Endothelial cell of umbilical vein (primary cell): ENCODE measurements around the gene COL4A1. TPM values are rescaled to one million over a fixed set of nuclear protein-coding genes. Genes with fewer than 3 reads are reported as not detected.

Experiments used
- BruUV-seq: library from RNA; stranded (reverse); fragments of 400-500 nt; replicated peaks from 2 replicates; lab custom pipeline; 2021; lab: Mats Ljungman, UMichigan
- CTCF ChIA-PET: fragments of 300-600, 350-600 bp; sonication (Branson Sonifier 250); formaldehyde crosslinking; loops from one replicate; lab custom pipeline; 2021; ENCODE audit warnings: antibody characterized with exemption, inconsistent platforms; lab: Charles Lee
- POLR2A ChIA-PET: fragments of 300-600, 350-600 bp; sonication (Branson Sonifier 250); formaldehyde crosslinking; loops from one replicate; lab custom pipeline; 2021; ENCODE audit warnings: antibody characterized with exemption, inconsistent platforms; lab: Charles Lee
- DNase-seq: peaks from one replicate; pipeline ENCODE4 v3.0.0-alpha.2; 2011; ENCODE audit warnings: low read depth, low spot score
- FAIRE-seq: peaks from 2 replicates; lab custom pipeline; 2011; peaks lifted over from hg19 to GRCh38; lab: Jason Lieb, UNC
- H2AFZ ChIP-seq: 2 replicates; pipeline ENCODE4 v1.6.0; 2012; ENCODE audit warnings: low read depth, low read length, control low read depth, inconsistent platforms
- H3K27ac ChIP-seq: 2 replicates; pipeline ENCODE4 v1.5.1; 2011; ENCODE audit warnings: low read depth, mild to moderate bottlenecking, control low read depth, low read length, moderate library complexity; ENCODE audit not compliant: insufficient read depth
- H3K27me3 ChIP-seq, 2 experiments: 2 replicates each; pipeline versions ENCODE4 v1.6.0 to v1.6.1; 2011; ENCODE audit warnings: low read length in 2 of 2, mixed read lengths in 1 of 2; ENCODE audit not compliant: control insufficient read depth in 2 of 2, insufficient read depth in 2 of 2
- H3K36me3 ChIP-seq, 2 experiments: 2 replicates in 1 of 2; 3 replicates in 1 of 2; pipeline ENCODE4 v1.5.1; 2011; ENCODE audit warnings: low read length in 2 of 2, mild to moderate bottlenecking in 1 of 2, moderate library complexity in 1 of 2; ENCODE audit not compliant: control insufficient read depth in 2 of 2, insufficient read depth in 2 of 2; ENCODE audit errors: extremely low read depth in 1 of 2
- H3K4me1 ChIP-seq: 3 replicates; pipeline ENCODE4 v1.5.1; 2011; ENCODE audit warnings: mild to moderate bottlenecking, low read length; ENCODE audit not compliant: control insufficient read depth, insufficient read depth; ENCODE audit errors: extremely low read depth
- H3K4me2 ChIP-seq: 2 replicates; pipeline ENCODE4 v1.6.1; 2011; ENCODE audit warnings: low read length, control low read depth, mixed read lengths; ENCODE audit not compliant: insufficient read depth
- H3K4me3 ChIP-seq, 3 experiments: fragments of 200-600 bp in 1 of 3; sonication (generic), shearing (Covaris generic) in 1 of 3; replicated peaks in 1 of 3; 2 replicates each; pipeline ENCODE4 v1.5.1; 2011 to 2016; ENCODE audit warnings: control low read depth in 3 of 3, low read length in 3 of 3, mild to moderate bottlenecking in 2 of 3, inconsistent platforms in 1 of 3, low read depth in 1 of 3, moderate library complexity in 1 of 3; ENCODE audit not compliant: insufficient read depth in 1 of 3
- H3K79me2 ChIP-seq: 2 replicates; pipeline ENCODE4 v1.6.0; 2012; ENCODE audit warnings: low read length, inconsistent platforms; ENCODE audit not compliant: control insufficient read depth, insufficient read depth
- H3K9ac ChIP-seq: replicated peaks from 2 replicates; pipeline ENCODE3; 2011; ENCODE audit warnings: low read length, control low read depth; ENCODE audit not compliant: insufficient read depth; ENCODE audit errors: extremely low read depth
- H3K9me1 ChIP-seq: replicated peaks from 3 replicates; pipeline ENCODE4 v1.6.0; 2011; ENCODE audit warnings: mild to moderate bottlenecking, low read length; ENCODE audit not compliant: control insufficient read depth, insufficient read depth; ENCODE audit errors: extremely low read depth
- H3K9me3 ChIP-seq: replicated peaks from 2 replicates; pipeline ENCODE4 v1.5.1; 2012; ENCODE audit warnings: low read length, inconsistent platforms; ENCODE audit not compliant: control insufficient read depth, insufficient read depth
- H4K20me1 ChIP-seq: replicated peaks from 2 replicates; pipeline ENCODE3; 2011; ENCODE audit warnings: mild to moderate bottlenecking, low read length; ENCODE audit not compliant: control insufficient read depth, insufficient read depth; ENCODE audit errors: extremely low read depth
- CTCF ChIP-seq, 2 donors: IDR thresholded peaks; 1 replicate in 1 of 2; 2 replicates in 1 of 2; pipeline ENCODE4 v1.5.1; 2011; ENCODE audit warnings: low read length in 2 of 2, mild to moderate bottlenecking in 2 of 2, moderate library complexity in 2 of 2, control low read depth in 1 of 2, inconsistent platforms in 1 of 2, low read depth in 1 of 2; ENCODE audit not compliant: insufficient read depth in 1 of 2; ENCODE audit errors: extremely low read depth in 1 of 2
- EZH2 ChIP-seq: IDR thresholded peaks from 2 replicates; pipeline ENCODE4 v1.6.1; 2012; ENCODE audit warnings: borderline replicate concordance, low read depth, mild to moderate bottlenecking, moderate library complexity, low read length, inconsistent platforms; ENCODE audit not compliant: severe bottlenecking
- FOS ChIP-seq: IDR thresholded peaks from 2 replicates; pipeline ENCODE4 v1.6.1; 2011; ENCODE audit warnings: mild to moderate bottlenecking, low read length, moderate library complexity, borderline replicate concordance; ENCODE audit not compliant: insufficient read depth
- GATA2 ChIP-seq: IDR thresholded peaks from 2 replicates; pipeline ENCODE4 v1.7.0; 2011; ENCODE audit warnings: low read depth, mild to moderate bottlenecking, moderate library complexity, mixed read lengths, low read length; ENCODE audit not compliant: insufficient read length, insufficient read depth
- JUN ChIP-seq: IDR thresholded peaks from 2 replicates; pipeline ENCODE4 v1.6.1; 2011; ENCODE audit warnings: borderline replicate concordance, low read depth; ENCODE audit not compliant: insufficient read length, insufficient read depth
- MAX ChIP-seq: IDR thresholded peaks from 2 replicates; pipeline ENCODE4 v1.6.1; 2011; ENCODE audit not compliant: insufficient read depth, insufficient read length
- MYC ChIP-seq: IDR thresholded peaks from one replicate; pipeline ENCODE4 v1.6.1; 2011; ENCODE audit warnings: mild to moderate bottlenecking, low read depth, low read length
- POLR2A ChIP-seq: IDR thresholded peaks from 2 replicates; pipeline ENCODE4 v1.6.1; 2012; ENCODE audit warnings: low read depth, mild to moderate bottlenecking, control low read depth, low read length
- POLR2AphosphoS5 ChIP-seq: IDR thresholded peaks from 2 replicates; pipeline ENCODE4 v1.6.1; 2012; ENCODE audit warnings: low read depth, mild to moderate bottlenecking, control low read depth, low read length, moderate library complexity; ENCODE audit not compliant: insufficient read depth
- dilution Hi-C: fragments of 300-500 bp; cut with MboI; formaldehyde crosslinking; loops from one replicate; pipeline ENCODE4 v1.15.0; 2019; ENCODE audit warnings: low sequenced_read_pairs; ENCODE audit not compliant: extremely low pct_ligation_motif_present
- intact Hi-C: fragments of 100-400 bp; cut with micrococcal nuclease; formaldehyde crosslinking; loops from one replicate; pipeline ENCODE4 v1.10.0; 2022
- polyA plus RNA-seq, 4 experiments: library from polyadenylated mRNA; depleted of rRNA in 3 of 4; stranded (reverse) in 3 of 4; unstranded in 1 of 4; fragments of >200 nt; gene quantifications; 2 replicates each; pipeline versions ENCODE4 v1.2.1 to v1.2.3, GENCODE V29; 2011 to 2012; ENCODE audit warnings: missing spikeins in 1 of 4
- total RNA-seq: library from RNA; stranded (reverse); gene quantifications from 2 replicates; pipeline ENCODE4 v1.2.3, GENCODE V29; 2021

Gene COL4A1
- total and polyA plus RNA-seq, 2 donors (not counting 3 experiments of a cell fraction or from before 2014, with no cell fraction given), result 384 to 1,119 TPM

GRCh38 chr13:110228936-110229904, 77.7 kb downstream of the COL4A1 start:
- Histone ChIP-seq H3K27ac (no peak overlapping the region), H3K4me1 (peaks cover 46% of the 10 kb centered on the region), H3K36me3 (no peaks in the 10 kb centered on the region), H4K20me1 (no peaks in the 10 kb centered on the region), H3K9ac (no peak overlapping the region), H2AFZ (no peak overlapping the region), H3K4me2 (no peak overlapping the region), H3K9me3 (no peaks in the 10 kb centered on the region), H3K9me1 (no peaks in the 10 kb centered on the region), H3K4me3 (no peak overlapping the region), H3K27me3 (no peaks in the 10 kb centered on the region), H3K79me2 (peaks cover 4% of the 10 kb centered on the region)
- intact Hi-C loops (no loop called here), dilution Hi-C loops (no loop called here)
- ChIA-PET POLR2A (no interaction called here), CTCF (interaction anchor here (1.5 kb wide), 1 partner anchor 18 kb away, joined by 9 read pairs; no protein-coding TSS in a partner anchor)
- peak; percentile 50 for FAIRE-seq
- no TSS peak for BruUV-seq
- TF ChIP-seq CTCF (IDR thresholded peaks at IDR 0.05; ENCODE audit: extremely low read depth in 1 of 2, insufficient read depth in 1 of 2, low read depth in 1 of 2, low read length in 2 of 2), result no peak
- TF ChIP-seq GATA2, result no peak
- no peak for TF ChIP-seq FOS
- no peak for TF ChIP-seq JUN
- no peak for TF ChIP-seq MAX
- TF ChIP-seq POLR2AphosphoS5, result no peak
- TF ChIP-seq MYC, result no peak
- TF ChIP-seq EZH2, result no peak
- TF ChIP-seq POLR2A, result no peak
- DNase-seq, result no peak
